PC-9 (cell line): Measurements from ENCODE around the gene RNF130. TPM values are rescaled to one million over a fixed set of nuclear protein-coding genes. Genes with fewer than 3 reads are reported as not detected.

ENCODE experiments used
- microRNA-seq: library from miRNA; unstranded; fragments of <30 nt; microRNA quantifications from one replicate; pipeline ENCODE4 v1.2.0, GENCODE V29; 2021; ENCODE audit warnings: borderline number of aligned reads, borderline replicate concordance
- total RNA-seq: library from RNA; stranded (reverse); gene quantifications from 2 replicates; pipeline ENCODE4 v1.2.3, GENCODE V29; 2021

RNF130 gene
- total RNA-seq, 1 experiment from 2014 or later, result 49.6 TPM

Small RNAs within 50 kb of the gene (microRNA-seq; reads per million reads assigned to microRNA genes)
- 199 reads per million, percentile 59 among the genes with 10 or more reads in this experiment for gene MIR340

Other genes starting within 250 kb of the RNF130 start
- 39.9 and 54.0 TPM in 2 replicates for gene MRNIP, start 212.9 kb downstream of the RNF130 start, total RNA-seq
- gene TBC1D9B, start 163.9 kb downstream of the RNF130 start, total RNA-seq, result 118 and 148 TPM in 2 replicates
- not detected in 2 replicates for gene RASGEF1C, start 137.5 kb upstream of the RNF130 start, total RNA-seq
- 48.8 and 54.0 TPM in 2 replicates for gene MAPK9, start 220.3 kb upstream of the RNF130 start, total RNA-seq